ENCODE data around the gene OR8D1.

GRCh38 chr11:124285610-124286344 is 28.0 kb downstream of the OR8D1 start:
- TF ChIP-seq CTCF (IDR thresholded peaks at IDR 0.05) (no peak), POLR2A (IDR thresholded peaks at IDR 0.05) (no peak), EP300 (IDR thresholded peaks at IDR 0.05; ENCODE audit: low read depth) (no peak)

Measured in transverse colon (tissue), 3 donors.